Right renal pelvis (tissue), 4 donors: ENCODE measurements around the gene MTUS2. TPM values are rescaled to one million over a fixed set of nuclear protein-coding genes. Genes with fewer than 3 reads are reported as not detected.
A peak's percentile ranks its signal among the peaks of the same experiment; 100 is the strongest.

Experiments
- DNase-seq, 4 donors: peaks; one replicate each; pipeline ENCODE4 v3.0.0-alpha.2; 2013; ENCODE audit warnings: low read depth in 4 of 4, low spot score in 3 of 4, missing footprints in 1 of 4
- polyA plus RNA-seq, 4 donors: library from polyadenylated mRNA; unstranded; fragments of 120-200 nt; gene quantifications; one replicate each; pipeline ENCODE4 v1.2.1, GENCODE V29; 2013; ENCODE audit not compliant: insufficient read length in 4 of 4

Gene MTUS2
- polyA plus RNA-seq, 4 donors: 0.89 to 1.7 (median 1.2) TPM

DNA sequence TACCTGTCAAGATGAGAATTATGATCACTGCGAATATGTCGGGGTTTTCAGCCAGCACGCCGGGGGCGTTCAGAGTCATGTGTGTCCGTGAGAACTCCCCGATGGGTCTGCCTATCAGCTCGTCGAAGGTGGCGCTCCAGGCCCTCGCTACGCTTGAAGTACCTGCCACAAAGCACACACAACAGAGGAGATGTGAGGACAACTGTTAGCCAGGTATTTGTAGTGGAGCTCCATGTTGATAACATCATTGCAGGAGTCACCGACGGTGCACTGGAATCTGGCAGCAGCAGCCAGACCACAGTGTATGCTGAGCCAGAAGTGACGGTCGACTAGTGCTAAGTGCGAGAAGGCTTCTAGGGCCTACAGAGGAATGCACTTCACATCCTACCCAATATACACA lies 712.7 kb downstream of the MTUS2 start:
- no peak for DNase-seq

- DNase-seq: no peak
Measured at GRCh38 chr13:29534083-29534482, 713.9 kb downstream of the MTUS2 start.

DNA sequence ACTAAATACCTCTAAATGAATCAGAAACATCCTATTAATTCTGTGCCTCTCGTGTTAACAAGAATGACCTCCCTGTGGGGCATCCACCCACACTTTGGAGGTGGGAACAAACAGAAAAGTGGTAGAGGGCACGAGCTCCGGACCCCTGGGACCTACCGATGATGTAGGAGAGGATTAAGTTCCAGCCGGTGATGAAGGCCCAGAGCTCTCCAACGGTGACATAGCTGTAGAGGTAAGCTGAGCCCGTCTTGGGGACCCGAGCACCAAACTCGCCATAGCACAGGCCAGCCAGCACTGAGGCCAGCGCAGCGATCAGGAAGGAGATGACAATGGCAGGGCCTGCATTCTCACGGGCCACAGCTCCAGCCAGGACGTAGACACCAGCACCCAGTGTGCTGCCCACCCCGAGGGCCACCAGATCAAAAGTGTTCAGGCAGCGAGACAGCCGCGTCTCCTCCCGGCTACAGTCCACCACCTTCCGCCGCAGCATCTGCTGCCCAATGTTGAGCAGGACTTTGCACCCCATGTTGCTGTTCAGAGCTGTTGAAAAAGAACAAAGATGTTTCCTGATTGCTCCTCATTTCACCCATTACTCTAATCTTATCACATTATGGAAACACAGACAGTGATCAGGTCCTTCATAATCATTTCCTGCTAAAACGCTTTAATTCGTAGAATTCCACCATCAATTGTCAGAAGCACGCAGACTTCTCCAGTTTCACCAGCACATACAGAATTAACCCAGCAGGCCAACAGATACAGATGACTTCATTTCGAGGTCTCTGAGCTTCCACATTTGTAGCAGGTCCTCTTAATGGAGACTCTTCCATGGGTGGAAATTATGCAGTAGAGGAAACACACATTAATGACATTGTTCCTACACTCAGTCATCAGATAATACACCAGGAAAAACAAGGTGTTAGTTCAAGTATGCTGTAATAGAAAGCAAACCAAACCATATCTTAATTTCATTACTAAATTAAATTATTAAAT lies 715.8 kb downstream of the MTUS2 start:
- DNase-seq: no peak

GRCh38 chr13:29536853-29537252 lies 716.7 kb downstream of the MTUS2 start:
- DNase-seq: no peak

DNA sequence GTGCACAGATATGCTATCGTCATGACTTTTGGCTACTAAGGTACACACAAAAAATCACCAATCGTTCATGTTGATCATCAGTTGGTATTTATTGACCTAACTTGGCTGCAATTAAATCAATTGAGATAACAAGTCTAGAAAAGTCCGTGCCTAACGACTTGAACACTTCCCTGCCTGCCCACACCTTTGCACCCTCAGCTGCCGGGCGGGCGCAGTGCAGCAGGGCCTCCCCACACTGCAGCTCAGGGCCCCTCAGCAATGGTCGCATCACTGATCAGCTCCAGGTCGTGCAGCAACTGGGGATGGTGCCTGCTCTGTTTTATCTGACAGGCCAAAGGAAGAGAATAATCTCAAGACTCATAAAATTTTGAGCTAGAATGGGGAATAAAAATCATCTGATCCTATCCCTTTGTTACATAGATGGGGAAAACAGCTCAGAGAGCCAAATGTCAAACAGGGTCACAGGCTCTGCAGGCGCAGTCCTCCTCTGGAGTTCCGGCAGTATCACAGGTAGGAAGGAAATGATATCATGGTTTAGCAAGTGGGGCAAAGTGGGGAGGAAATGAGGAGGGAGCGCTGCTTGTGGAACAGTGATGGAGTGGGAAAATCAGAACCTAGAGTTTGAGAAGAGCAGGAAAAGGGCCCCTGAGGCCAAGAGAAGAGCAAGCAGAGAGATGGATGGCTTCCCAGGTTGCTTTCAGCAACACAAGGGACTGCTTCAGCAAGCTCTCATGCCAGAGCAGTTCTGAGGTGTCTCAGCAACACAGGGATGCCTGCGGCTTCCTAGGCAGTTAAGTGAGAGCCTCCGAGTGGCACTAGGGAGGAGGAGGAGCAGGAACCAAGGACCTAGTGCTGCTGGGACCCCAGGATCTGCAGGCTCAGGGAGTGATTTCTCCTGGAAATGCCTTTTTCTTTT lies 717.9 kb downstream of the MTUS2 start:
- DNase-seq: no peak

DNA sequence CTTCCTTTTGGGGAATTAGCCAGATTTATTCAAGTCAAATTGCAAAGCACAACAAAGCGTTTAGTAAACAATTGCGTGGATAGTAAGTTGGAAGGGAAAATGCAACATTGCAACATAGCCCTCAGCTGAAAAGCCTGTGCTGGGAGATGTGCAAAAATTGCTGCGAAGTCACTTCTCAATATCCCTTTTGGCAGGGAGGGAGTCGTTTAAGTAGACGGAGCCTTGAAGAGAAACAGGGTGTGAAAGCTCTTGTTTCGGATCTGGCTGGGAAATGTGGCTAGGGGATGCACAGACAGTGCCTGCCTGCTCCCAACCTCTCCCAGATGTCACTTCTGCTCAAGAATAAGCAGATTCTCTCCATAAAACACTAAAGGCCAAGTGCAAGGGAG lies 718.5 kb downstream of the MTUS2 start:
- no peak for DNase-seq

GRCh38 chr13:29539856-29540255 lies 719.7 kb downstream of the MTUS2 start:
- no peak for DNase-seq

- DNase-seq: no peak
Measured at GRCh38 chr13:29540334-29540733, 720.2 kb downstream of the MTUS2 start.

DNA sequence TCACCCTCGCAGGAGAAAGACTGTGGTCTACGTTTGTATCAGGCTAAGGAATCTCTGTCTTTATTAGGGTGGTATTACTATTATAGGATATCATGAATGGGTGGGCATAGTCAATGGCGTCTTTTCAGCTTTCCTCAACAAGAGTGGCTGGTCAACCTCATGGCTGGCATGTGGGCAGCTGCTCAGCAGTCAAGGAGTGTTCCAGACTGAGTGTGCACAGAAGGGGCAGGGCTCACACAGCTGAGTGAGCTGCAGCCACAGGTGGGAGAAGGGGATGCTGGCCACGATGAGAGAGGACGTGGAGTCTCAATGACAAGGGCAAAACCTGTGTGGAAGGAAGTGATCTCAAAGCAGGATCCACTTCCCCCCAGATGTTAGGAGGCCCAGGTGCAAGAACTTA lies 720.7 kb downstream of the MTUS2 start:
- DNase-seq: no peak

GRCh38 chr13:29541400-29541799 lies 721.3 kb downstream of the MTUS2 start:
- no peak for DNase-seq

- DNase-seq: no peak
Measured at GRCh38 chr13:29542381-29542780, 722.2 kb downstream of the MTUS2 start.

GRCh38 chr13:29543230-29544215 lies 723.4 kb downstream of the MTUS2 start:
- no peak for DNase-seq

GRCh38 chr13:29545988-29546387 lies 725.8 kb downstream of the MTUS2 start:
- no peak for DNase-seq

GRCh38 chr13:29546662-29547061 lies 726.5 kb downstream of the MTUS2 start:
- no peak for DNase-seq

GRCh38 chr13:29547153-29547552 lies 727.0 kb downstream of the MTUS2 start:
- DNase-seq: no peak

- DNase-seq: peak in 3 of 4 donors; percentile 20 to 43 (median 33)
Measured at GRCh38 chr13:29548722-29549121, 728.6 kb downstream of the MTUS2 start.

DNA sequence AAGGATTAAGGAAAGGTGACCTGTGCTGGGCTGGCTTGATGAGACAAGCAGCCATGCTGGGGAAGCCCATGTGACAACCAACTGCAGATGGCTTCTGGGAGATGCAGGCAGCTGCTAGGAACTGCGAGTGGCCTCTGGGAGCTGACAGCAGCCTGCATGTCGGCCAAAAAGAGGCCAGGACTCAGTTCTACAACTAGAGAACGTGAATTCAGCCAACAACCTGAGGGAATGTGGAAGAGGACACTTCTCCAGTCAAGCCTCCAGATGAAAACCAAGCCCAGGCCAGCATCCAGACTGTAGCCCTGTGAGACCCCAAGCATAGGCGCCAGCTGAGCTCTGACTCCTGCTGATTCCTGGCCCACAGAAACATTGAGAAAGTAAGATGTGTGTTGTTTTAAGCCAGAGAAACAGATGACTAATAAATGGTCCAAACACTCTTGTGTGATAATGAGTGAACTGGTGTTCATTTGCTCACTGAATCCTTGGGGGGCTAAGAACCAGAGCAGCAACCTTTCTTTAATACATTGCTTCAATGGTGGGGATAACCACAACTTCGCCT lies 730.4 kb downstream of the MTUS2 start:
- no peak for DNase-seq

- no peak for DNase-seq
Measured at GRCh38 chr13:29551214-29551613, 731.1 kb downstream of the MTUS2 start.
